OCI-LY3 (cell line): ENCODE results near the gene CLEC4C.

Experiments
- CTCF ChIP-seq: fragments of 200-600, 300-600 bp; sonication (generic); IDR thresholded peaks from 2 replicates; pipeline ENCODE4 v1.5.1; 2014; ENCODE audit warnings: antibody characterized with exemption, low read length, low read depth
- EZH2phosphoT487 ChIP-seq: fragments of 200-600 bp; shearing (Covaris generic); IDR thresholded peaks from 2 replicates; pipeline ENCODE4 v1.6.1; 2018; ENCODE audit warnings: antibody characterized with exemption, mixed run types, low read depth

DNA sequence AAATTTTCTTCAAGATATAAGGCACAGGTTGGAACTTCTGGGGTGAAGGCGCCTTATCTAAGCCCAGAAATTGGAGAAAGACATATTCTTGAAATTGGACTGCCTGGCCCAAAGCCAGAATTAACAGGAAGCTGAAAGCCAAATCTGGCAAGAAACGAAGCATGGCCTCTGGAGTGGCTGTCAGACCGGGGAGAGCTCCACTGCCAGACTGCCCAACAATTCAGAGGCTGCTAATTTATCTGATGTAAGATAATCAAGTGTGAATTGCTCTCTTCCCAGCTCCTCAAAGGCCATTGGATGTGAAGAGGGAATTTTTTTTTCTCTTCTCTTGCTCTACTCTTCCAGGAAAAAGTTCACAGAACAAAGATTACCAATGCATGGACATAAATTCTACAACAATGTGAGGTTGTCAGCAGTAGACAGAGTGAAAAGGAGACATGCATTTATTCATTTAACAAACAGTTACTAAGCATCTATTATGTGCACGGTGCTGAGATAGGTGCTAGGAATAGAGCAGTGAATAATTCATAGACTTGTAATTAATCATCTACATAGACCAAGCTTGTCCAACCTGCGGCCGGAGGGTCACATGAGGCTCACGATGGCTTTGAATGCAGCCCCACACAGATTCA is 51.5 kb downstream of the CLEC4C start, which contains the start of gene GDF3:
- TF ChIP-seq CTCF = no peak
- no peak for TF ChIP-seq EZH2phosphoT487
